H1 (cell line): ENCODE data around the gene FAM149A. TPM values are rescaled to one million over a fixed set of nuclear protein-coding genes. Genes with fewer than 3 reads are reported as not detected.

Source experiments
- CTCF ChIA-PET: fragments of 300-600 bp; sonication (Branson Sonifier 250); formaldehyde crosslinking; loops from one replicate; lab custom pipeline; 2021; ENCODE audit not compliant: partially characterized antibody; lab: Charles Lee
- POLR2A ChIA-PET: fragments of 300-600 bp; sonication (Branson Sonifier 250); formaldehyde crosslinking; loops from one replicate; lab custom pipeline; 2021; ENCODE audit warnings: inconsistent platforms; ENCODE audit not compliant: partially characterized antibody; lab: Charles Lee
- DNase-seq, 2 experiments: peaks; one replicate each; pipeline versions ENCODE4 v3.0.0 to v3.0.0-alpha.2; 2010 to 2022; ENCODE audit warnings: low spot score in 2 of 2, low read depth in 1 of 2, mixed read lengths in 1 of 2
- FAIRE-seq: peaks from 2 replicates; lab custom pipeline; 2011; peaks lifted over from hg19 to GRCh38; lab: Jason Lieb, UNC
- H2AFZ ChIP-seq: 2 replicates; pipeline ENCODE4 v1.8.1; 2012; ENCODE audit warnings: low read length, inconsistent platforms
- H2AK5ac ChIP-seq: 2 replicates; pipeline ENCODE4 v1.6.1; 2013; ENCODE audit warnings: low read depth, low read length
- H2BK120ac ChIP-seq: replicated peaks from 2 replicates; pipeline ENCODE3; 2013; ENCODE audit warnings: low read depth, low read length, inconsistent platforms
- H2BK12ac ChIP-seq: 2 replicates; pipeline ENCODE4 v1.6.1; 2013; ENCODE audit warnings: low read depth, low read length
- H2BK15ac ChIP-seq: 2 replicates; pipeline ENCODE4 v1.6.1; 2013; ENCODE audit warnings: low read length
- H2BK20ac ChIP-seq: 2 replicates; pipeline ENCODE4 v1.6.1; 2013; ENCODE audit warnings: low read length
- H2BK5ac ChIP-seq: 2 replicates; pipeline ENCODE4 v1.6.1; 2013; ENCODE audit warnings: low read depth, low read length
- H3K14ac ChIP-seq: 2 replicates; pipeline ENCODE4 v1.6.1; 2013; ENCODE audit warnings: inconsistent platforms; ENCODE audit not compliant: insufficient read length
- H3K18ac ChIP-seq: 2 replicates; pipeline ENCODE4 v1.6.1; 2013; ENCODE audit warnings: low read length; ENCODE audit errors: extremely low read depth
- H3K23ac ChIP-seq: 2 replicates; pipeline ENCODE4 v1.6.1; 2013; ENCODE audit warnings: inconsistent platforms; ENCODE audit not compliant: insufficient read length
- H3K23me2 ChIP-seq: 2 replicates; pipeline ENCODE4 v1.6.1; 2013; ENCODE audit warnings: low read depth, low read length
- H3K27ac ChIP-seq: 2 replicates; pipeline ENCODE4 v1.6.1; 2011; ENCODE audit warnings: low read depth, low read length, inconsistent platforms
- H3K27me3 ChIP-seq, 4 experiments: replicated peaks in 1 of 4; 1 replicate in 1 of 4; 2 replicates in 3 of 4; pipeline versions ENCODE4 v1.6.1 to v1.8.1; 2011 to 2013; ENCODE audit warnings: low read length in 3 of 4, mild to moderate bottlenecking in 3 of 4, inconsistent platforms in 2 of 4, mixed read lengths in 2 of 4, moderate library complexity in 1 of 4; ENCODE audit not compliant: control insufficient read depth in 3 of 4, insufficient read depth in 3 of 4; ENCODE audit errors: extremely low read depth in 1 of 4
- H3K36me3 ChIP-seq, 4 experiments: 2 replicates each; pipeline versions ENCODE4 v1.6.1 to v1.8.1; 2011 to 2013; ENCODE audit warnings: mild to moderate bottlenecking in 4 of 4, low read length in 3 of 4, moderate library complexity in 2 of 4, control low read depth in 1 of 4, inconsistent platforms in 1 of 4; ENCODE audit not compliant: insufficient read depth in 4 of 4, control insufficient read depth in 2 of 4
- H3K4ac ChIP-seq: replicated peaks from 2 replicates; pipeline ENCODE3; 2013; ENCODE audit warnings: low read length, low read depth, mixed read lengths, inconsistent platforms; ENCODE audit not compliant: insufficient read length
- H3K4me1 ChIP-seq, 4 experiments: replicated peaks in 1 of 4; 1 replicate in 1 of 4; 2 replicates in 3 of 4; pipeline versions ENCODE4 v1.6.1 to v1.8.1; 2011 to 2013; ENCODE audit warnings: low read length in 3 of 4, inconsistent platforms in 2 of 4, mixed read lengths in 1 of 4; ENCODE audit not compliant: insufficient read depth in 4 of 4, control insufficient read depth in 3 of 4
- H3K4me2 ChIP-seq, 2 experiments: 2 replicates each; pipeline versions ENCODE4 v1.6.1 to v1.8.1; 2011 to 2013; ENCODE audit warnings: low read depth in 2 of 2, low read length in 2 of 2, control low read depth in 1 of 2, inconsistent platforms in 1 of 2, mild to moderate bottlenecking in 1 of 2; ENCODE audit not compliant: insufficient read depth in 1 of 2
- H3K4me3 ChIP-seq, 4 experiments: fragments of 200-600, 300-600 bp in 1 of 4; sonication (generic), shearing (Covaris generic), sonication (Bioruptor Twin) in 1 of 4; 2 replicates each; pipeline versions ENCODE4 v1.5.1 to v1.8.1; 2011 to 2016; ENCODE audit warnings: low read length in 4 of 4, low read depth in 3 of 4, control low read depth in 2 of 4, inconsistent platforms in 2 of 4, mild to moderate bottlenecking in 2 of 4, mixed read lengths in 1 of 4, moderate library complexity in 1 of 4; ENCODE audit not compliant: insufficient read depth in 2 of 4; ENCODE audit errors: extremely low read depth in 1 of 4
- H3K56ac ChIP-seq: replicated peaks from 2 replicates; pipeline ENCODE3; 2013; ENCODE audit warnings: low read depth, mild to moderate bottlenecking, mixed read lengths, low read length, inconsistent platforms; ENCODE audit not compliant: insufficient read length
- H3K79me1 ChIP-seq: 2 replicates; pipeline ENCODE4 v1.6.1; 2013; ENCODE audit warnings: low read depth, low read length, control low read depth
- H3K79me2 ChIP-seq, 2 experiments: 2 replicates each; pipeline versions ENCODE4 v1.6.1 to v1.8.1; 2012 to 2013; ENCODE audit warnings: low read length in 2 of 2, mild to moderate bottlenecking in 2 of 2, inconsistent platforms in 1 of 2; ENCODE audit not compliant: insufficient read depth in 2 of 2, control insufficient read depth in 1 of 2
- H3K9ac ChIP-seq, 4 experiments: replicated peaks in 1 of 4; 1 replicate in 1 of 4; 2 replicates in 3 of 4; pipeline versions ENCODE4 v1.6.1 to v1.8.1; 2011 to 2013; ENCODE audit warnings: low read depth in 3 of 4, low read length in 3 of 4, control low read depth in 2 of 4, mild to moderate bottlenecking in 2 of 4, moderate library complexity in 2 of 4, inconsistent platforms in 1 of 4; ENCODE audit errors: extremely low read depth in 1 of 4
- H3K9me3 ChIP-seq, 2 experiments: 2 replicates each; pipeline versions ENCODE4 v1.6.1 to v1.8.1; 2012 to 2013; ENCODE audit warnings: mild to moderate bottlenecking in 2 of 2, moderate library complexity in 2 of 2, control low read depth in 1 of 2, inconsistent platforms in 1 of 2, low read depth in 1 of 2, low read length in 1 of 2, mixed read lengths in 1 of 2; ENCODE audit not compliant: insufficient read depth in 2 of 2
- H4K20me1 ChIP-seq, 2 experiments: replicated peaks in 1 of 2; 2 replicates each; pipeline versions ENCODE3 to v1.8.1; 2011 to 2013; ENCODE audit warnings: inconsistent platforms in 2 of 2, low read length in 2 of 2, mild to moderate bottlenecking in 1 of 2; ENCODE audit not compliant: insufficient read depth in 2 of 2, control insufficient read depth in 1 of 2
- H4K5ac ChIP-seq: 2 replicates; pipeline ENCODE4 v1.6.1; 2013; ENCODE audit warnings: low read length, low read depth, mixed read lengths, inconsistent platforms; ENCODE audit not compliant: insufficient read length
- H4K8ac ChIP-seq: 2 replicates; pipeline ENCODE4 v1.8.0; 2013; ENCODE audit warnings: mild to moderate bottlenecking, moderate library complexity, low read length, inconsistent platforms; ENCODE audit not compliant: insufficient read depth; ENCODE audit errors: extremely low read depth
- H4K91ac ChIP-seq: replicated peaks from 2 replicates; pipeline ENCODE3; 2013; ENCODE audit warnings: low read length, mixed read lengths, inconsistent platforms; ENCODE audit not compliant: insufficient read length
- ASH2L ChIP-seq: fragments of 200-600, 300-600 bp; sonication (generic); IDR thresholded peaks from one replicate; pipeline ENCODE4 v1.7.1; 2017; ENCODE audit warnings: low read length
- CHD1 ChIP-seq: IDR thresholded peaks from 2 replicates; pipeline ENCODE4 v1.6.1; 2012; ENCODE audit warnings: low read depth, low read length, improper control_type of control experiment
- CHD2 ChIP-seq: IDR thresholded peaks from 2 replicates; pipeline ENCODE4 v1.6.1; 2012; ENCODE audit warnings: low read length, improper control_type of control experiment
- EZH2 ChIP-seq: fragments of 200-600 bp; sonication (generic); IDR thresholded peaks from 2 replicates; pipeline ENCODE4 v1.7.1; 2012; ENCODE audit warnings: low read depth, mild to moderate bottlenecking, moderate library complexity, low read length, inconsistent platforms; ENCODE audit not compliant: severe bottlenecking
- SAP30 ChIP-seq: fragments of 300-600 bp; sonication (generic); IDR thresholded peaks from 2 replicates; pipeline ENCODE4 v1.7.1; 2012; ENCODE audit warnings: low read length, moderate library complexity, mild to moderate bottlenecking, inconsistent platforms; ENCODE audit not compliant: insufficient read depth, insufficient replicate concordance
- SIRT6 ChIP-seq: IDR thresholded peaks from one replicate; pipeline ENCODE4 v1.7.1; 2012; ENCODE audit warnings: low read length, inconsistent platforms
- SP4 ChIP-seq: IDR thresholded peaks from 2 replicates; pipeline ENCODE4 v1.6.1; 2012; ENCODE audit warnings: low read length, inconsistent platforms
- SRF ChIP-seq: IDR thresholded peaks from 2 replicates; pipeline ENCODE4 v1.6.1; 2011; ENCODE audit warnings: mild to moderate bottlenecking, low read depth, low read length, moderate library complexity
- whole genome bisulfite sequencing, 2 experiments: shearing (Covaris generic) in 1 of 2; methylation state at CpG; one replicate each; pipeline versions ENCODE4 v1.1.6 to v1.1.7; 2013 to 2015; ENCODE audit warnings: low lambda C conversion rate in 2 of 2, mixed read lengths in 2 of 2, inconsistent platforms in 1 of 2, low coverage in 1 of 2, missing lambda C conversion rate in 1 of 2; ENCODE audit not compliant: insufficient replicate concordance in 2 of 2, insufficient coverage in 1 of 2, insufficient read length in 1 of 2; ENCODE audit errors: extremely low coverage in 1 of 2, missing lambda C conversion rate in 1 of 2; 5-methylcytosine and 5-hydroxymethylcytosine counted together
- polyA plus RNA-seq, 7 experiments: library from polyadenylated mRNA; depleted of rRNA in 3 of 7; stranded (reverse) in 5 of 7; unstranded in 2 of 7; fragments of >200 nt in 5 of 7; fragments of 200-250 nt in 2 of 7; gene quantifications; 1 replicate in 5 of 7; 2 replicates in 1 of 7; 4 replicates in 1 of 7; pipeline versions ENCODE4 v1.2.1 to v1.2.3, GENCODE V29; 2011 to 2013; ENCODE audit warnings: missing spikeins in 2 of 7, mixed read lengths in 2 of 7
- total RNA-seq: library from RNA; stranded (reverse); fragmentation: NEBNext Ultra II Directional; extraction: Animal tissue kit (Norgen Biotek cat#: 25700); gene quantifications from 2 replicates; pipeline ENCODE4 v1.2.1, GENCODE V29; 2021
- TF ChIP-seq, protein P1 (sequence below), 3 experiments: IDR thresholded peaks; 1 replicate in 2 of 3; 2 replicates in 1 of 3; pipeline versions ENCODE4 v1.5.1 to v1.6.1; 2011; ENCODE audit warnings: low read length in 3 of 3, mild to moderate bottlenecking in 3 of 3, inconsistent platforms in 2 of 3, low read depth in 1 of 3, moderate library complexity in 1 of 3; ENCODE audit not compliant: insufficient read depth in 1 of 3; ENCODE audit errors: control extremely low read depth in 1 of 3

Gene FAM149A
- total and polyA plus RNA-seq, 2 of the 8 experiments (the other 6 are each of a cell fraction or from before 2014, with no cell fraction given) = 6.1 to 8.5 TPM

DNA sequence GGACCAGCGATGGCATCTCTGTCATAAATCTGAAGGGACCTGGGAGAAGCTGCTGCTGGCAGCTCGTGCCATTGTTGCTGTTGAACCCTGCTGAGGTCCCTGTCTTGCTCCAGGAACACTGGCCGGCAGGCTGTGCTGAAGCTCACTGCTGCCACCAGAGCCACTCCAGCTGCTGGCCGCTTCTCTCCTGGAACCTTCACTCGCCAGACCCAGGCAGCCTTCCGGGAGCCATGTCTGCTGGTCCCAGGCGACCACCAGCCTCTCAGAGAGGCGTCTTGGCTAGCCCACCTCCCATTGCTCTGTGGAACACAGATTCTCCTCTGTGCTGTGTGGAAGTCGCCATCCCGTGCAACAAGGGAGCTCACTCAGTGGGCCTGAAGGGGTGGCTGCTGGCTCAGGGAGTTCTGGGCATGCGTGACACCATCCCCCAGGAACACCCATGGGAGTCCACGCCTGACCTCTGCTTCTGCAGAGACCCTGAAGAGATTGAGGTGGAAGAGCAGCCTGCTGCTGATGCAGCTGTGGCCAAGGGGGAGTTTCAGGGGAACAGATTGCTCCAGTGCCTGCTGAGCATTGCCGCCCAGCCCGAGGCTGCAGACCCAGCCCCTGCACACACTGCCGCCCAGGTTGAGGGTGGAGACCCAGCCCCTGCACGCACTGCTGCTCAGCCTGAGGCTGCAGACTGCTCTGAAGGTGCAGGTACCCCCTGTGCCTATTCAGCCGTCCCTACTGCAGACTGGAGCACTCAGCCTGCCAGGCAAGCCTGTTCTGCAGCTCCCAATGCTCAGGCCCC is 53.7 kb downstream of the FAM149A start:
- Histone ChIP-seq H3K36me3 (peaks cover 0 to 13% (median 2%) of the 10 kb centered on the region in 4 experiments; a peak in 2 of 8 replicates), H2BK120ac (no peak overlapping the region), H3K18ac (no peak overlapping the region), H2BK15ac (no peak overlapping the region), H3K27me3 (no peaks in the 10 kb centered on the region), H3K79me2 (no peaks in the 10 kb centered on the region), H3K4me2 (no peak overlapping the region), H2BK20ac (no peak overlapping the region), H2AK5ac (no peak overlapping the region), H3K4ac (no peak overlapping the region), H4K91ac (no peak overlapping the region), H4K20me1 (peaks cover 0 to 9% of the 10 kb centered on the region in 2 experiments), H3K27ac (no peak overlapping the region), H3K14ac (no peak overlapping the region), H3K4me3 (no peak overlapping the region), H3K23me2 (peaks cover 10% of the 10 kb centered on the region; the same call in 1 of the 2 replicates), H3K9me3 (no peaks in the 10 kb centered on the region; a peak in 1 of 4 replicates), H3K23ac (no peak overlapping the region), H3K79me1 (no peaks in the 10 kb centered on the region; the same call in 1 of the 2 replicates), H3K4me1 (peaks cover 0 to 2% (median 0%) of the 10 kb centered on the region in 4 experiments; a peak in 1 of 7 replicates), H4K8ac (no peak overlapping the region), H3K56ac (no peak overlapping the region), H3K9ac (no peak overlapping the region), H2AFZ (no peak overlapping the region), H4K5ac (no peak overlapping the region), H2BK5ac (no peak overlapping the region), H2BK12ac (no peak overlapping the region)
- 80% methylated on average over 16 of the region's 17 CpGs; no CpG with 5 or more reads in 1 of the 2 experiments for WGBS, 2 experiments
- DNase-seq = no peak
- TF ChIP-seq, protein P1, sequence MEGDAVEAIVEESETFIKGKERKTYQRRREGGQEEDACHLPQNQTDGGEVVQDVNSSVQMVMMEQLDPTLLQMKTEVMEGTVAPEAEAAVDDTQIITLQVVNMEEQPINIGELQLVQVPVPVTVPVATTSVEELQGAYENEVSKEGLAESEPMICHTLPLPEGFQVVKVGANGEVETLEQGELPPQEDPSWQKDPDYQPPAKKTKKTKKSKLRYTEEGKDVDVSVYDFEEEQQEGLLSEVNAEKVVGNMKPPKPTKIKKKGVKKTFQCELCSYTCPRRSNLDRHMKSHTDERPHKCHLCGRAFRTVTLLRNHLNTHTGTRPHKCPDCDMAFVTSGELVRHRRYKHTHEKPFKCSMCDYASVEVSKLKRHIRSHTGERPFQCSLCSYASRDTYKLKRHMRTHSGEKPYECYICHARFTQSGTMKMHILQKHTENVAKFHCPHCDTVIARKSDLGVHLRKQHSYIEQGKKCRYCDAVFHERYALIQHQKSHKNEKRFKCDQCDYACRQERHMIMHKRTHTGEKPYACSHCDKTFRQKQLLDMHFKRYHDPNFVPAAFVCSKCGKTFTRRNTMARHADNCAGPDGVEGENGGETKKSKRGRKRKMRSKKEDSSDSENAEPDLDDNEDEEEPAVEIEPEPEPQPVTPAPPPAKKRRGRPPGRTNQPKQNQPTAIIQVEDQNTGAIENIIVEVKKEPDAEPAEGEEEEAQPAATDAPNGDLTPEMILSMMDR (IDR thresholded peaks at IDR 0.05; ENCODE audit: control extremely low read depth in 1 of 3, insufficient read depth in 1 of 3, low read depth in 1 of 3, low read length in 3 of 3) = no peak
- TF ChIP-seq SAP30 (no peak), EZH2 (no peak), SRF (no peak), ASH2L (no peak), SP4 (no peak), CHD1 (no peak), SIRT6 (no peak), CHD2 (no peak)
- no peak for FAIRE-seq
- CTCF ChIA-PET = interaction anchor here (0.6 to 1.3 kb wide), 6 partner anchors 8 to 27 kb away, joined by 3 to 6 read pairs (median 4); no protein-coding TSS in a partner anchor
- POLR2A ChIA-PET = no interaction called here
